Limb (tissue), 2 donors: ENCODE measurements around the gene ANO3.
A peak's percentile ranks its signal among the peaks of the same experiment; 100 is the strongest.

Experiments
- DNase-seq, 2 donors: peaks; one replicate each; pipeline ENCODE4 v3.0.0-alpha.2; 2016; ENCODE audit errors: extremely low spot score in 2 of 2

Gene ANO3

GRCh38 chr11:26353010-26353409, 21.1 kb downstream of the ANO3 start:
- no peak for DNase-seq

DNA sequence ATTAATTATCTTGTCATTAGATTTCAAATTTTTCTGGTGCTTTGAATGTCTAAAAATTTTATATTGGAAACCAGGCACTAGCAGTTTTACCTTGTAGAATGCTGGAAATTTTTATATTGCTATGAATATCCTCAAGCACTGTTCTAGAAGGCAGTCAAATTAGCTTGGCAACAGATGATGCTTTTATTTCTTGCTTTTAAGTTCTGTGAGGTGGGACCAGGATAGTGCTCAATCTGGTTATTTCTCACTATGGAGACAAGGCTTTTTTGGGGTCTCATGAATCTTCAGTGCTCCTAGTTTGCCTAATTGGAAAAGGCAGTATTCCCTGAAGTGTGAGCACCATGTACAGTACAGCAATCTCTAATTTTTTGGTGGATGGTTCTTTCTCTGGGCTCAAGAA, 27.1 kb downstream of the ANO3 start:
- no peak for DNase-seq

DNA sequence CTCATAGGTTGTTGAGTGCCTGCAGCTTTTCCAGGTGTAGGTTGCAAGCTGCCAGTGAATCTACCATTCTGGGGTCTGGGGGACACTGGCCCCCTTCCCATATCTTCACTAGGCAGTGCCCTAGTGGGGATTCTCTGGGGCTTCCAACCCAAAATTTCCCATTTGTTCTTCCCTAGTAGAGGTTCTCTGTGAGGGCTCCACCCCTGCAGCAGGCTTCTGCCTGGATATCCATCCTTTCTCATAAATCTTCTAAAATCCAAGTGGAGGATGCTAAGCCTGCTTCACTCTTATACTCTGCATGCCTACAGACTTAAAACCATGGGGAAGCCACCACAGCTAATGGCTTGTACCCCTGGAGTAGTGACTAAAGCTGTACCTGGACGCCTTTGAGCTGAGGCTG, 33.4 kb downstream of the ANO3 start:
- DNase-seq: no peak

- DNase-seq: no peak
Observed at GRCh38 chr11:26377619-26378018, 45.7 kb downstream of the ANO3 start.

DNA sequence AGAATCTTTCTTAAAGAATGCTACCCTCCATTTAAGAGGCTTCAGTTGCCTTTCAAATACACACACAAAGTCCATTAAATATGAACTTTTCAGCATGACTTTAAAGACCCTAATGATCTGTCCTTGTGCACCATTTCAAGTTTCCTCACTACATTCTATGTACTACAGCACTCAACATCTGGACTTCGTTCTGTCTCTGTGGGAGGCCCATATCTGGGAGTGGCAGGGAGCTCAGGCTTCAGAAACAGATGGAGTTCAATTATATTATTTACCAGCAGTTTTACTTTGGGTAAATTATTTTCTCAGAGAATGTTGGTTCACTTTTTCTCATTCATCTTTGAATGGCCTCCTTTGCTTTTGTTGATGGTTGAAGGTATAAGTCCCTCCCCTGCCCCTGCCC, 67.4 kb downstream of the ANO3 start:
- DNase-seq: no peak

GRCh38 chr11:26410706-26411366, 78.9 kb downstream of the ANO3 start:
- DNase-seq: no peak

DNA sequence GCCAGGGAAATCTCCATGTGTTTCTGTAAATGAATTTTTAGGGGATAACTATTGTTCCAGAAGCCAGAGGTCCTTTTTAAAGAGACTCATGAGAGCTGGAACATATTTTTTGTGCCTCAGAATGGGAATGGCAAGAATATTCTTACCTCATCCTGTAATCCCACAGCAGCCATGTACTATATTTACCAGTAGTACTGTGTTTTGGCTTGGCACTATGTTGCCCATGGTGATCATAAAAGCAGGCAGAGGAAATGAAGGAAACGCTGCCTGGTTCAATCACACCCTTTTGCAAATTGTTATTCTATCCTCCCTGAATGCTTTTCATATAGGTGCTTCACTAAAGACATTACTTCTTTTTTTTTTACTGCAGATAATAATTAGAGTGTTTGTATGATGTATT, 81.0 kb downstream of the ANO3 start:
- DNase-seq: peak in 1 of 2 donors; percentile 23

DNA sequence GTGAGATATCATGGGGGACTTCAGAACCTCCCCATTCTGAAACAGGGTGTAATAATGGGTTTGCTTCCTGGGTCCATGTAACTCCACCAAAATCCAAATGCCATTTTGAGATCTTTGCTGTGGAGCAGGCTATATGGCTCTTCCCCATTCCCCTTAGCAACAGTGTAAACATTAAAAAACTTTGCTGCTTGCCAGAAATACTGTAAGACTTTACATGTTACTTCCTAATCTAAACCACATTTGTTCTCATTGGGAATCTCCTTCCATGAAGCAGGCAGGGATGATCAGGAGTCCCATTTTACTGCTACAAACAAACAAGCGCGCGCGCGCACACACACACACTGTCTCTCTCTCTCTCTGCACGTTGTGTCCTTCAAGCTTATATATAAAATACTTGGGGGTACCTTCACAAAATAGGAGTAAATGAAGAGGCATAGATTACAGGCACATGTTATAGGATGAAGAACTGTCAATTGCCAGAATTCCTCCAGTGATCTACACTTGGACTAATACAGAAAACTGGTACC, 86.5 kb downstream of the ANO3 start:
- peak in 1 of 2 donors; percentile 91 for DNase-seq

GRCh38 chr11:26420331-26420730, 88.4 kb downstream of the ANO3 start:
- DNase-seq: no peak

GRCh38 chr11:26424255-26424654, 92.3 kb downstream of the ANO3 start:
- no peak for DNase-seq

GRCh38 chr11:26439854-26440253, 107.9 kb downstream of the ANO3 start:
- no peak for DNase-seq

GRCh38 chr11:26442131-26442530, 110.2 kb downstream of the ANO3 start:
- no peak for DNase-seq

DNA sequence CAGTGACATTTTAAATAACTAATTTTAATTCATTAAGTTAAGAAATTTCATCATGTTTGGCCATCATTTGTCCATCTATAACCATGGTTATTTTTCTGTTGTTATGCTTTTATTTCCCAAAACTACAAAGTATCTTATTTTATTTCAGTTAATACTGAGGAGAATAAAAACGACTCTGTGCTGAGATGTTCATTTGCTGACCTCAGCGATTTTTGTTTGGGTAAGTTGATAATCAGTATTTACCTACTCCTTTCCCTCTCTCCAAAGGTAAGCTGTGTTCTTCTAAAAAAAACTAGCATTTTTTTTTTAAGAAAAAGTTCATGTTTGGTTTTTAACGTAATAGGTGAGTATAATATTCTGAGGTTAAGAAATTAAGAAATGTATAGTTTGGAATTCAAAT, 111.7 kb downstream of the ANO3 start:
- DNase-seq: no peak

DNA sequence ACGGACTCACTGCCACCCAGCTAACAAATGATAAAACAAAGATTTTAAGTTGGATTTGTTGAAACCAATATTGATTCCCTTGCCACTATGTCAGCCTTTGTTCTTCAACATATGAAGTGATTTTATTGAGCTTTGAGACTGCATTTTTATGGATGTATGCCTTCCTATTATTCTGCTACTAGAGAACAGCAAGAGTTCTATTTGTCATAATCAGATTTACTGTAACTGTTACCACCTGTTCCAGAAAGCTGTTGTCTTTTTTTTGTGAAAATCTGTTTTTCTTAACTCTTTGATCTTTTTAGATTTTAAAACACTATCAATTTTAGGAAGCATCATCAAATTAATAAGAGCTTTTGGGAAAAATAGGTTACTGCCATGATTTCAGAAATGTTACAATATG, 125.7 kb downstream of the ANO3 start:
- DNase-seq: no peak

- no peak for DNase-seq
Observed at GRCh38 chr11:26465274-26465673, 133.3 kb downstream of the ANO3 start.

GRCh38 chr11:26467506-26467905, 135.6 kb downstream of the ANO3 start:
- no peak for DNase-seq

DNA sequence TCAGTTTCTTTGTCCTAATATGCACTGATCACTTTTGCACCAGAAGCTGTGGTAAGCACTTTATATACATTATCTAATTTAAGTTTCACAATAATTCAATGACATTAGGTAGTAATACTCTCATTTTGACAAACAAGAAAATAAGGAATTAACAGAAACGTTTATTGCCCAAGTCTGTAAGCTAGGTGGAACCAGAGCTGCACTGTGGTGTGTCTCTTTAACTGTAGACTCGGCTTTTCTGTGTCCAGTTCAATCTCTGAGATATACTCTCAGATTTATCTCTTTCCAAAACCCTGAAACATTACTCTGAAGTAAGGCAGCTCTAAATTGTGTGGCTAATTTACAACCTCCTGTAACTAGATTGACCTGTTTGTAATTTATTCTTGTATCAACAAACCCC, 139.1 kb downstream of the ANO3 start:
- DNase-seq: no peak

GRCh38 chr11:26473216-26474194, 141.6 kb downstream of the ANO3 start:
- DNase-seq: no peak

- no peak for DNase-seq
Observed at GRCh38 chr11:26474401-26474800, 142.5 kb downstream of the ANO3 start.

DNA sequence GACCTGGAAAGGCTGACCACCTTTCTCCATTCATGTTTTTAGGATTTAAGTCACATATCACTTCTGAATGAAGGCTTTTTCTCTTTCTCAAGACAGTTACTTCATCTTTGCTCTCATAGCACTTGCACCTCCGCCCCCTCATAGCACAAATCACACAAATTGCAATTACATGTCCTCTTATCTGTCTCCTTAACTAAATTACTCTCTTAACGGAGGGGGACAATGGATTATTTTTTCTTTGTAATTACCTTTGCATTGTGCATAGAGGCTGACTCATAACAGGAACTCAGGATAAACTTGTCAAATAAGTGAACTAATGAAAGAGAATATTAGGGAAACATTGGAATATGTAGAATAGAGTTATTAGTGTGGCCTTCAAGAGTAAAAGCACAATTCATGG, 145.5 kb downstream of the ANO3 start:
- no peak for DNase-seq

DNA sequence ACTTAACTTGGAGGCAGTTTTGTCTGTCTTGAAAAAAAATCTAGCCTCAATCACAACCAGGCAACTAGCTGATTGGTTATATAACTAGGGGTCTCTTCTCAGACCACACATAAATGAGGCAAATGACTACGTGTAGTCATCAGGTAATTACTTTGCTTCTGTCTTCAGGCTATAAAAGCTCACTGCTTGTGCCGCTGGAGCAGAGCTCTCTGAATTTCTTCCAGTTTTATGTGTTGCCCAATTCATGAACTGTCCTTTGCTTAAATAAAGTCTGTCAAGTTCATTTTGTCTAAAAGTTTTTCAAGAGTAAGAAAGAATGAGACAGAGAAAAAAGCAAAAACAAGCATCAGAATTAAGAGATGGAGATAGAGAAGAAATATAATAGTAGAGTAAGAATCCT, 146.8 kb downstream of the ANO3 start:
- no peak for DNase-seq

DNA sequence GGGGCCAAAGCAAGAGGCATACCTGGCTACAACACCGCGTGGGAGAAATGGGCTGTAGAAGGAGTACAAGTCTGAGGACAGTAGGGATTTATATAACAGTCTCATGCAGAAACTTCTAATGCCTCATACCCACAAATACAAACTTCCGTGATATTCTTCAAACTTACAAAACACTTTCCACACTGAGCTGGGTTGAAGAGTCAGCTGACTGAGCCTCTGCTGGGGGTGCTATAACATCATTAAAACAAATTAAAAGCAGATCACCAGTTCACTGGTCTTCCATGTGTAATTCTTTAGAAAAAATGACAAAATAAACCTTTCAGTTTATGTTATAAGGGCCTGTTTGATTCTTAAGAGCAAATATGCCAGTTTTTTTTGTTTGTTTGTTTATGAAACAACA, 148.1 kb downstream of the ANO3 start:
- DNase-seq: no peak

DNA sequence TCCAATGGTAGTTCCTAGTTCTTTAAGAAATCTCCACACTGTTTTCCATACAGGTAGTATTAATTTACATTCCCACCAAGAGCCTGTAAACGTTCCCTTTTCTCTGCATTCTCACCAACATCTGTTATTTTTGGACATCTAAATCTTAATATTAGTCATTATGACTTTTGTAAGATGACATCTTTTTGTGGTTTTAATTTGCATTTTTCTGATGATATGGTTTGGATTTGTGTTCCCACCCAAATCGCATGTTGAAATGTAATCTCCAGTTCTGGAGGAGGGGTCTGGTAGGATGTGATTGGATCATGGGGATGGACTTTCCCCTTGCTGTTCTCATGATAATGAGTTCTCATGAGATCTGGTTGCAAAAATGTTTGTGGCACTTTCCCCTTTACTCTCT, 151.2 kb downstream of the ANO3 start:
- DNase-seq: no peak
